Activated CD8-positive, alpha-beta memory T cell treated with anti-CD3 and anti-CD28 coated beads, Interleukin-2, amount 10 ng/mL, durations not matched to agents 7 days and 5 days (primary cell): ENCODE data around the gene NAB1. TPM values are rescaled to one million over a fixed set of nuclear protein-coding genes. Genes with fewer than 3 reads are reported as not detected.
A peak's percentile ranks its signal among the peaks of the same experiment; 100 is the strongest.

Experiments used
- ATAC-seq: fragments of 150-1000 bp; cut with Tn5 transposase; one replicate; pipeline ENCODE4 v1.10.0; 2021; ENCODE audit warnings: moderate library complexity
- CTCF ChIA-PET: fragments of 350-600 bp; sonication (Branson Sonifier 250); formaldehyde crosslinking; loops from one replicate; lab custom pipeline; 2021; ENCODE audit warnings: antibody characterized with exemption; lab: Charles Lee
- DNase-seq: peaks from one replicate; pipeline ENCODE4 v3.0.0-alpha.2; 2020
- H3K27ac Mint-ChIP-seq: one replicate; pipeline ENCODE4 v1.8.0; 2021; ENCODE audit warnings: mild to moderate bottlenecking, mixed read lengths
- H3K27me3 Mint-ChIP-seq: one replicate; pipeline ENCODE4 v1.8.0; 2021; ENCODE audit warnings: mixed read lengths
- H3K36me3 Mint-ChIP-seq: one replicate; pipeline ENCODE4 v1.8.0; 2021; ENCODE audit warnings: mild to moderate bottlenecking, mixed read lengths
- H3K4me1 Mint-ChIP-seq: one replicate; pipeline ENCODE4 v1.8.0; 2021; ENCODE audit warnings: mixed read lengths
- H3K4me3 Mint-ChIP-seq: one replicate; pipeline ENCODE4 v1.8.0; 2021; ENCODE audit warnings: mild to moderate bottlenecking, moderate library complexity, mixed read lengths
- H3K9me3 Mint-ChIP-seq: one replicate; pipeline ENCODE4 v1.8.0; 2022; ENCODE audit warnings: low read depth, mixed read lengths
- total RNA-seq, 2 experiments: library from RNA; stranded (reverse); gene quantifications; one replicate each; pipeline ENCODE4 v1.2.3, GENCODE V29; 2021

NAB1 gene
- total RNA-seq, 2 experiments from 2014 or later, result 36.8 to 38.4 TPM

DNA sequence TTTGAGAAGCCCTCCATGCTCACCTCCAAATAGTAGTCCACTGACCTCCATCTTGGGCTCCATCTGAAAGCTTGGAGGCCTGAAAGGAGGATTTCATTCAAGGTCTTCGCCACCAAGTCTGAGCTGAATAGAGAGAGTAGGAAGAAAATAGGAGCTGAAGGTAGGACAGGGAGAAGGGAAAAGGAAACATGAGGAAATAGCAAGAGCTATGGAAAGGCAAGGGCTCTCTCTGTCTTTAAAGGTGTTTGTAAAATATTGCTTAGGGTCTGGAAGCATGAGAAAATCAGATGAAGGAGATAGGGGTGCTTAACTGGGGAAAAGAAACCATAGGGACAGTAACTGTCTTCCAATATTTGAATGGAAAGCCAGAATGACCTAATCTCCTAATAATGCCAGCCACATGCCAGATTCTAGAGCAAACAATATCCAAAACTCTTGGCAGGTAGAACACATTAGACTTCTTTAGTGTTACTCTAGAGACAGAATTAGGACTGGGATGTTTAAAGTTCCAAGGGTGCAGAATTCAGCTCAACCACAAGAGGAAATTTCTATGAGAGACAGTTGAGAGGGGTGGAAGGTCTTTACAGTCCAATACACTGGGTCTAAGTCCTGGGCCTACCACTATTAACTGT lies 67.4 kb downstream of the NAB1 start:
- H3K36me3 Mint-ChIP-seq, result peaks cover 1% of the 10 kb centered on the region
- no peak overlapping the region for H3K27ac Mint-ChIP-seq
- CTCF ChIA-PET, result no interaction called here
- H3K4me1 Mint-ChIP-seq, result peaks cover 43% of the 10 kb centered on the region
- DNase-seq (no peak), ATAC-seq (no peak)
- no peaks in the 10 kb centered on the region for H3K9me3 Mint-ChIP-seq
- H3K27me3 Mint-ChIP-seq, result no peaks in the 10 kb centered on the region
- no peak overlapping the region for H3K4me3 Mint-ChIP-seq

DNA sequence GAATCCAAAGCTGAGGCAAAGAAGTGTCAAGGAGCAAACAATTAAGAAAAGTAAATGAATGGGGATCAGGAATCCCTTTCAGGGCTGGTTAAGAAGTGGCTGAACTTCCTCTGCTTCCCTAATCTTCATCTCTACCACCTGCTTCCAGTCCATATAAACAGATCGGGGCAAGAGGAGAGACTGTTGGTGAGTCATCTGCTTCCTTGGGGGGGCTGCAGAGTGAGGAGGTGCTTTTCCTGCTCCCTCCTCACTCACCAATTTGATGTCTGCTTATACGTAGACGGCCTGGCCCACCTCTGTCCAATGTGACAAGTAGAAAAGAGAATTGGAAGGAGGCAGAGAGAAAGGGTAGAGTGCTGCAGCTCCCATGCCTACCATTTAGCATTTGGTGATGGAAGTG lies 68.4 kb downstream of the NAB1 start:
- Mint-ChIP-seq H3K4me1 (peaks cover 53% of the 10 kb centered on the region), H3K36me3 (peaks cover 1% of the 10 kb centered on the region), H3K4me3 (no peak overlapping the region), H3K27ac (no peak overlapping the region), H3K27me3 (no peaks in the 10 kb centered on the region), H3K9me3 (no peaks in the 10 kb centered on the region)
- DNase-seq (no peak), ATAC-seq (no peak)
- CTCF ChIA-PET, result no interaction called here

DNA sequence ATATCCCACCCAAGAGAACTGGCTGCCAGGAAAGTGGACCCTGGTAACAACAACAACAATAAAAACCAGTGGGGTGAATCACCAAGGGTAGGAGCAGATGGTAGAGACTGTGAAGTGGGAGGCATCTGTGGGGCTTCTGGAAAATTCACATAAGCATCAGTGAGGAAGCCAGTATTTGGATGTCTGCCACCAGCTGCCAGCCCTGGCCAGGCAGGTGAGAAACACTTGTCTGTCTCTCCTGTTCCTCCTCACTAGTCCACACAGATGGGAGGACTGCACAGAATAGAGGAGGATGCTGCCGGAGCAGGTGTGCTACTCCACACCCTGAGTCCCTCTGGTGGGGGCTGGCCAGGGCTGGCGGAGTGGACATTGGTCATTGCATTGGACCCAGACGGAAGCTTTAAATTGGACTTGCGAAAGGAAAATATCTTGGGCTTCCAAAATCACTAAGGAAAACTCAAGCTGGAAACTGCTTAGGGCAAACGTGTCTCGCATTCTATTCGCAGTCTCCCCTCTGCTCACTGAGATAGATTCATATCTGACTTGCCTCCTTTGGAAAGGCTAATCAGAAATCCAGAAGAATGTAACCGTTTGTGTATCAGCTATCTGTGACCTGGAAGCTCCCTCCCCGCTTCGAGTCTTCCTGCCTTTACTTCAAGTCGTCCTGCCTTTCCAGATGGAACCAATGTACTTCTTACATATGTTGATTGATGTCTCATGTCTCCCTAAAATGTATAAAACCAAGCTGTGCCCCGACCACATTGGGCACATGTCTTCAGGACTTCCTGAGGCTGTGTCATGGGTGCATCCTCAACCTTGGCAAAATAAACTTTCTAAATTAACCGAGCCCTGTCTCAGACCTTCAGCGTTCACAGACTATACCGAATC lies 69.1 kb downstream of the NAB1 start:
- Mint-ChIP-seq H3K9me3 (no peaks in the 10 kb centered on the region), H3K27me3 (no peaks in the 10 kb centered on the region), H3K4me1 (peaks cover 59% of the 10 kb centered on the region), H3K27ac (peak overlapping the region; percentile 64), H3K4me3 (peak overlapping the region; percentile 38), H3K36me3 (peaks cover 1% of the 10 kb centered on the region)
- CTCF ChIA-PET, result no interaction called here
- ATAC-seq (no peak), DNase-seq (no peak)

DNA sequence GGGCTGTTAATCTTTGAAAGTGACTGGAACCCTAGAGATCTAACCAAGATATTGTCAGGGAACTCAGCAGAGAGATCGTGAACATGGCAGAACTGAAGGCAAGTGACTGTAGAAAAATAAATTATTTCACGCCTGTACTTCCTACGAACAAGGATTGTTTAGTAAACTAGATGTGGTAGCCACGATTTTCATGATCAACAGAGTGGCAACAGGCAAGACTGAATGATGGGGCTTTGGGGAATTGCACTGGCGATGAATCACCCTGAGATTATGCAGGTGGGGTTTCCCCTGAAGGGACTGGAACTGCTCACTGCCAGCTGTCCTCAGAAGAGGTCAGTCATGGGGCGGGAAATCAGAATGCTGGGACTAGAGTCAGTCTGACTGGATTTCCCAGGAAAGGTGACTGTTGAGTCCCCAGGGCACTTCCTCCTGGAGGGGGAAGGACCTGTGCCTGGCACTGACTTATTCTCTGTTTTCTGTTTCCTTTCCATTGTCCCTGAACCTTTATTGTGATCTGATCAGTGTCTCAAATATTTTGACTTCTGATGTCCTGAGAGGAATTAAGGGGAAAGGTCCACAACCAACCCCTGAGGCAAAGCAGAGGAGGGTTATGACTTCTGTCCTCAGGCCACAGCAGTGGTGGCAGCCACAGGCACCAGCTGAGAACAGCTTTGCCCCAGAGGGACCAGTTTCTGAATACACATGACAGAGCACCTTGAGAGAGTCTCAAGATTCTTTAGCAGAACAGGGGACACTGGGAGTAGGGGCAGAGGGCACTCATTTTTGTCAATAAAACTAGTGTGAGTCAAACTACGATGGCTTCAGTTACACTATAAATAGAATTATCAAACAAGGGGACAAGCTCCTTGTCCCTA lies 70.0 kb downstream of the NAB1 start:
- H3K4me3 Mint-ChIP-seq, result peak overlapping the region; percentile 38

DNA sequence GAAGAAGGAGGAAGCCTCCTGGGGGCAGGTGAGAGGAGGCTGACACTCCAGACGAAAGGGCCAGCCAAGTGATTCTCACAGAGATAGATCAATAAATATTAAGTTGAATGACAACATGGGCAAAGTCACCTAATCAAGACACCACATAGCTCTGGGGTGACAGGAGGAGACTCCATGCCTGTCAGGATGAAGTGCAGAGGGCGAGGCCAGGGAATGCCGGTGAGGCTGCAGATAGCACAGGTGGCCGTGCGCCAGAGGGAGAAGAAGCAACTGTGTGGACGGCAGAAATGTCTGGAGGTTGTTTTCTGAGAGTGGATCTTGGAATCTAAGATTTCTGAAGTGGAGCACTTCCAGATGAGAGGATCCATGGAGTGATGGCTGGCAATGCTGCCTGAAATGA lies 71.4 kb downstream of the NAB1 start:
- Mint-ChIP-seq H3K27me3 (no peaks in the 10 kb centered on the region), H3K36me3 (peaks cover 1% of the 10 kb centered on the region), H3K4me3 (no peak overlapping the region), H3K9me3 (no peaks in the 10 kb centered on the region), H3K4me1 (peaks cover 59% of the 10 kb centered on the region), H3K27ac (peak overlapping the region; percentile 3)
- no peak for DNase-seq
- ATAC-seq, result no peak
- CTCF ChIA-PET, result no interaction called here

More for the DNA sequence above, 70.0 kb downstream of the NAB1 start:
- H3K27ac Mint-ChIP-seq, result peak overlapping the region; percentile 64
- CTCF ChIA-PET, result no interaction called here
- H3K27me3 Mint-ChIP-seq, result no peaks in the 10 kb centered on the region
- ATAC-seq, result peak; percentile 50
- H3K9me3 Mint-ChIP-seq, result no peaks in the 10 kb centered on the region
- H3K36me3 Mint-ChIP-seq, result peaks cover 1% of the 10 kb centered on the region
- DNase-seq, result peak; percentile 73
- peaks cover 59% of the 10 kb centered on the region for H3K4me1 Mint-ChIP-seq

DNA sequence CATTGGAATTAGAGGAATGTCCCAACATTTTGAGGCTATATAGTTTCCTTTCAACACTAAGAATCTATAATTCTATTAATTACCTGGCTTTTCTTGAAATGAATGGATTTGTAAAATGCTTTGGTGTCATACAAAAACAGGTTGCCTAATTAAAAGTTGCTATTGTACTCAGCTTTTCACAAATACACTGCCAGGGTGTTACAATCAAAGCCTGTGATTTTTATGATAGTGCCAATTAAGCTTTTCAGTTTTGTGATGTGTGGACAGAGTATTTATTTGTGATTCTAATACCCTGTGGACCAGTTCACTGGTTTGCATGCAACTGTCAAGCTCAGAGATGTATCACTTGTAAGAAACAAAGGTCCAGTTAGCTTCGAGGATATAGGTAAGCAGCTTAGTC lies 71.8 kb downstream of the NAB1 start:
- H3K36me3 Mint-ChIP-seq, result peaks cover 1% of the 10 kb centered on the region
- no peaks in the 10 kb centered on the region for H3K27me3 Mint-ChIP-seq
- no peak for ATAC-seq
- H3K4me1 Mint-ChIP-seq, result peaks cover 62% of the 10 kb centered on the region
- no peaks in the 10 kb centered on the region for H3K9me3 Mint-ChIP-seq
- peak overlapping the region; percentile 84 for H3K27ac Mint-ChIP-seq
- no peak overlapping the region for H3K4me3 Mint-ChIP-seq
- CTCF ChIA-PET, result interaction anchor here (1.8 kb wide), 1 partner anchor 17 kb away, joined by 4 read pairs; no protein-coding TSS in a partner anchor
- DNase-seq, result no peak

DNA sequence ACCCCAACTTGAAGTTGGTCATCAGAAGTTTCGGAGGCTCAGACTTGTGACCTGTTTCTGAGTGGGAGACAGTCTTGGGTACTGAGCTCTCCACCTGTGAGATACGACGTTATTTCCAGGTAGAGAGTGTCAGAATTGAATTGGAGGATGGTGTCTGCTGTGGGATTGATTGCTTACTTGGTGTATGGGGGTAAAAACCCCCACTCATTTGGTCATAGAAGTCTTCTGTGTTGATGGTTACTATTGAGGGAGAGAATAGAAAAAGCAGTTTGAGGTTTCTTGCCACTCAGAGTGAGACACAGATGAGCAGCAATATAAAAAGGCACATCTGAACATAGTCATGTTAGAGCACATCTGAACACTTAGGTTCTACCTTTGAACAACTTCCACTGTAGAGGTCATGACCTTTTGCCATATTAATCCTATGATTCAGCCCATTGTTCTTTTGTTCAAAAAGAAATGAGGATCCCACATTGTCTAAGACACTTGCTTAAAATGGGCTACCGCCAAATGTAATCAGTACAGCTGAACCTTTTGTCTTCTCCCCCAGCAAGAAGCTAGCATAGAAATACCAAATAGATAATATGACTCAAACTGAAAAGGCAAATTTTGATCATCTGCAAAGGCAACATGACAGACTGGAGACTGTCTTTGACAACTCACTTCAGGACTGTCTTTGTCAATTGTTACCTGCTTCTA lies 73.3 kb downstream of the NAB1 start:
- DNase-seq, result peak; percentile 53
- H3K4me3 Mint-ChIP-seq, result peak overlapping the region; percentile 44
- peak overlapping the region; percentile 84 for H3K27ac Mint-ChIP-seq
- CTCF ChIA-PET, result interaction anchor here (0.8 to 1.8 kb wide), 2 partner anchors 19 to 29 kb away, joined by 3 to 4 read pairs; no protein-coding TSS in a partner anchor
- peaks cover 67% of the 10 kb centered on the region for H3K4me1 Mint-ChIP-seq
- H3K36me3 Mint-ChIP-seq, result no peaks in the 10 kb centered on the region
- H3K27me3 Mint-ChIP-seq, result no peaks in the 10 kb centered on the region
- peak; percentile 74 for ATAC-seq
- H3K9me3 Mint-ChIP-seq, result no peaks in the 10 kb centered on the region

DNA sequence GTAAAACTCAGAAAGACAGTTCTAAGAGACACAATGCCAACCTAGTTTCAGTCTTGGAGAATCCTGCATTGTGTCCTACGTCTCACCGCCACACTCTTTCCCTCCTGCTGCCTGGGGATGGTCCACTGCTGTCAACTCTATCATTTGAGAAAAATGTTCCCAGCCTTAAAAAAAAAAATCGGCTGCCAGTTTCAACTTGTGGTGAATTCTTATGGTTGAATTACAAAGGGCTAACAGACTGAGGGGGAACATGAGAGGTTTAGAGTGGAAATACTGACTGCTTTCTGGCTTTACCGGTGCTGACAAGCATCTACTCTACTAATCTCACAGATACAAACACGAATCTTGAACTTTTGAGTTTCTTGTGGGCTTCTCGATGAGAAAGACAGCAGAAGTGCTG lies 74.0 kb downstream of the NAB1 start:
- Mint-ChIP-seq H3K4me3 (peak overlapping the region; percentile 44), H3K27ac (peak overlapping the region; percentile 84), H3K4me1 (peaks cover 61% of the 10 kb centered on the region), H3K27me3 (no peaks in the 10 kb centered on the region), H3K36me3 (peaks cover under 1% of the 10 kb centered on the region), H3K9me3 (no peaks in the 10 kb centered on the region)
- CTCF ChIA-PET, result interaction anchor here (0.8 kb wide), 1 partner anchor 30 kb away, joined by 3 read pairs; no protein-coding TSS in a partner anchor
- DNase-seq (peak; percentile 48), ATAC-seq (peak; percentile 50)

DNA sequence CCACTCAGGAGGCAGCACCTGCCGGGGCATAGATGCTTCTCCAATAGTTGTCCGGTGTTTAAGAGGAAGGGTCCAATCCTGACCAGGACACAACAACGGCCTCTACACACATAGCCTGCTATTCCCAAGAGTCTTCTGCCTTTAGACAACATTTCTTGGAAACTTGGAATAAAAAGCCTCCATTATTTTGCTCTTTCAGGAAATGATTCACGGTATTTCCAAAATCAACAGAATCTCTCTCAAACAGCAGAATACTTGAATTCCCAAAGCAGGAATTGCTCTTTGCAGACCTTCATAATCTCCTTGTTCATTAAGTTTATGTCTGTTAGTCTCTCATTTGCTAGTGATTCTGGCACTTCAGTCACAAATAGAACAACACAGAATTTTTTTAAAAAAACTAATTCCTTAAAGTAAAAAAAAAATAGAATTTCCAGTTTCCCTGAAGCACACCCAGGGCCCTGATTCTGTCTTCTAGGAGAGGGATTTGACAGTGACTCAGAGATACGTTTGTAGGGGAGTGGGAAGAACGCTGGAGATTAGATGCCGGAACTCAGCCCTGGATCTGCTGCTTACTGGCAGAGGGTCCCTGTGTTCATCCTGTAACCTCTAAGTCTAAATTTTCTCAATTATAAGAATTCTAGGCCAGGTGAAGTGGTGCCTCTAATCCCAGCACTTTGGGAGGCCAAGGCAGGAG lies 74.7 kb downstream of the NAB1 start:
- peaks cover 4% of the 10 kb centered on the region for H3K36me3 Mint-ChIP-seq
- DNase-seq (no peak), ATAC-seq (no peak)
- peak overlapping the region; percentile 84 for H3K27ac Mint-ChIP-seq
- H3K4me1 Mint-ChIP-seq, result peaks cover 53% of the 10 kb centered on the region
- no peaks in the 10 kb centered on the region for H3K9me3 Mint-ChIP-seq
- peak overlapping the region; percentile 44 for H3K4me3 Mint-ChIP-seq
- no peaks in the 10 kb centered on the region for H3K27me3 Mint-ChIP-seq
- CTCF ChIA-PET, result no interaction called here

DNA sequence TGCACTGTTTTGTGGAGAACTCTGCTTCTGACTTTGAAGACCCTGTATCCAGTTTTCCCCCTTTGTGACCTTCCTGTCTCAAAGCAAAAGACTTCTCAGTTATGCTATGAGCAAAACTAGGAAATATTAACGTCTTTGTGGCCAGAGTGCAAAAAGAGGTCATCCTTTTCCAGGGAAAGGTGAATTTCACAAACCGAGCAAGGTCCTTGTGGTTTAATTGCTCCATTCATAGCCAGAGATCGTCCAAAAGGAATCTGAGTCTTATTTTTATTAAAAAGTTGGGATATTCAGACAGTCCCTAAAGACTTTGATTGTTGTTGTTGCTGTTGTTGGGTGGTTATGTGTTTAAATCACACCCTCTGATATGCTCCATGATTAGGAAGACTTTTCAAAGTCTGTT lies 77.4 kb downstream of the NAB1 start:
- DNase-seq (no peak), ATAC-seq (no peak)
- peaks cover 4% of the 10 kb centered on the region for H3K36me3 Mint-ChIP-seq
- H3K27ac Mint-ChIP-seq, result no peak overlapping the region
- peaks cover 32% of the 10 kb centered on the region for H3K4me1 Mint-ChIP-seq
- no peaks in the 10 kb centered on the region for H3K9me3 Mint-ChIP-seq
- no peaks in the 10 kb centered on the region for H3K27me3 Mint-ChIP-seq
- CTCF ChIA-PET, result interaction anchor here (0.6 kb wide), 1 partner anchor 270 kb away, joined by 3 read pairs; no protein-coding TSS in a partner anchor
- no peak overlapping the region for H3K4me3 Mint-ChIP-seq

DNA sequence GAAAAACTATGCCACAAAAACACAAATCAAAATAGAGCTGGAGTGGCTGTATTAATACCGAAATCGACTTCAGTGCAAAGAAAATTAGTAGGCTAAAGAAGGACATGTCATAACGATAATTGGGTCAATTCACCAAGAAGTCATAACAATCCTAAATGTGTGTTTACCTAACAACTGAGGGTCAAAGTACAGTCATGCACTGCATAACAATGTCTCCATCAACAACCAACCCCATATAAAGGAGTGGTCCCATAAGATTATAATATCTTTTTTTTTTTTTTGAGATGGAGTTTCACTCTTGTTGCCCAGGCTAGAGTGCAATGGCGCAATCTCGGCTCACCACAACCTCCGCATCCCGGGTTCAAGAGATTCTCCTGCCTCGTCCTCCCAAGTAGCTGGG lies 87.5 kb downstream of the NAB1 start:
- Mint-ChIP-seq H3K4me3 (no peak overlapping the region), H3K4me1 (no peaks in the 10 kb centered on the region), H3K27me3 (peaks cover 2% of the 10 kb centered on the region), H3K9me3 (no peaks in the 10 kb centered on the region), H3K36me3 (peaks cover 3% of the 10 kb centered on the region), H3K27ac (no peak overlapping the region)
- DNase-seq (no peak), ATAC-seq (no peak)
- CTCF ChIA-PET, result no interaction called here

DNA sequence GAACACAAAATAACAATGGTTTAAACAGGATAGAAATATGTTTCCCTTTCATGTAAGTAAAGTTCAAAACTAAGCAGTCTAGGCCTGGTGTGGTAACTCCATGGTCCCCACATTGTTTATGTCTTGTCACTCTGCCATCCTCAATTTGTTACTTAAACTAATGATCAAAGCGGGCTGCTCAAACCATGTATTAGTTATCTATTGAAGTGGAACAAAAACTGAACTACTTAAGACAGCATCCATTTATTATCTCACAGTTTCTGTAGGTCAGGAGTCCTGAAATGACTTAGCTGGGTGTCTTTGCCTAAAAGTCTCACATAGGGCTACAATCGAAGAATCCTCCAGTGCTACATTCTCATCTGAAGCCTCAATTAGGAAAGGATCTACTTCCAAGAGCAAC lies 91.6 kb downstream of the NAB1 start:
- CTCF ChIA-PET, result no interaction called here
- H3K4me1 Mint-ChIP-seq, result peaks cover 3% of the 10 kb centered on the region
- peaks cover 1% of the 10 kb centered on the region for H3K36me3 Mint-ChIP-seq
- H3K9me3 Mint-ChIP-seq, result peaks cover 3% of the 10 kb centered on the region
- DNase-seq (no peak), ATAC-seq (no peak)
- no peak overlapping the region for H3K27ac Mint-ChIP-seq
- peaks cover 4% of the 10 kb centered on the region for H3K27me3 Mint-ChIP-seq
- no peak overlapping the region for H3K4me3 Mint-ChIP-seq
